HG03520 (cell line): Measurements from ENCODE around the gene MYO5B.

Source experiments
- ATAC-seq: cut with Tn5 transposase; IDR thresholded peaks from one replicate; pipeline ENCODE4 v1.9.1; 2021; ENCODE audit warnings: mild to moderate bottlenecking, moderate library complexity; ENCODE audit not compliant: unreplicated experiment

Gene MYO5B

DNA sequence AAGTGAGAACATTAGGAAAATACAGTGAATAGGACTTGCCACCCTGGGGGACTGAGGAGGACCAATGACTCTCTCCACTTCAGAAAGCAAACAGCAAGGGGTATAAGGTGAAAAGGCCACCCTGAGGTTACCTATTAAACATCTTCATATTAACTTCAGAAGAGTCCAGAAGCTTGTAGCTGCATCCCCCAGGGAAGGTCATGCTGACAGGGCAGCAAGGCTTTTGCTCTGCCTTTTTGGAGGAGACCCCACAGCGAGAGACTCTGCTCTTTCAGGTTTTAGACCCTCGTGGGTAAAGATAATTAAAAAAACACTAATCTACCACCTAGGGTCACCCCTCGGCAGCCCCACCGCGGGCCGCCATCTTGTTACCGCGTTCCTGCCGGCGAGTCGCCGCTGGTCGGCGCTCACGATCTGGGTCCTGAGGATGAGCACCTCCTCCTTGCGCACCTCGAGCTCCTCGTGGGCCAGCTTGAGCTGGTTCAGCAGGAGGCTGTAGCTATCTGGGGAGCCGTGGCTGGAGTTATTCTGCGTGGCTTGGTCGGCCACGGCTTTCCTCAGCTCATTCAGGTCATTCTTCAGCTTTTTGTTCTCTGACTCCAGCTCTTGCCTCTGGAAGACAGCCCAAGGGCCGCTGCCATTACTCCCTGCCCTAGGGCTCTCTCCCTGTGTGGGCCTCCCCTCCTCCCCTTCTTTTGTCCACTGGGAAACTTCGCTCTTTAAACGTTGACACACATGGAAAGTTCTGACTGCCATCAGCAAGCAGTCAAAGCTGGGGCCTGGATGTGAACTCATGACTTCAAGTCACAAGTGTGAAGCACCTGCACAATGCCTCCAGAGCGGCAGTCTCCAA, 331.0 kb downstream of the MYO5B start:
- ATAC-seq = no peak

DNA sequence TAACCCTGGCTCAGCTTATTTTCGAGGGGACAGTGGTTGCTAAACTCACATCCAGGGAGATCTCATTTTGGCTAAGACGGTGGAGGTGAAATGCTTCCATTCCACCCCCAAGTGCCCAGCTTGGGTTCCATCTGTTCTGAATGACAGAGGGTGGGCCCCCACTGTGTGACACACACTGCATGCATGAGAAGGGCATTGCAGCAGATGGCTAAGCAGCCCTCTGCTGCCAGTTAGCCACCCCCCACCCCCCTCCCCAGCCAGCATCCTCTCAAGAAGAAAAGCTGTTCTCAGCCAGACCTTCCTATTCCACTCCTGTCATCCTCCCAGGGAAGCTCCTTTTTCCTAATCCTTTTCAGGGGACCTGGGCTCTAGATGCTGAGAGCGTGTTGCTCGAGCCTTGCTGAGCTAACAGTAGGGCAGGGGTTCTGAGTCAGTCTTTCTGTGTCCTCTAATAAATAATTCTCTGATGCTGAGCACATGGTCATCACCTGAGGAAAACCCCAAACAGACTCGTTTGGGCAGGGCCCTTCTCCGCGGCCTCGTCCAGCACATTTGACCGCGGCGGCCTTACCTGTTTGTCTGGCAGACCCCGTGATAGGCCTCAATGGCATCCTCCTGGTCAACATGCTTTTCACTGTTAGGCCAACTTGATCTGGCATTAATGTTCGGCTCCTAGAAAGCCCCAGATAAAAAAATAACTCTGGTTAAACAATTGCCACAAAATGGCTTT, 332.1 kb downstream of the MYO5B start:
- ATAC-seq = no peak

- no peak for ATAC-seq
These were observed 333.3 kb downstream of the MYO5B start for GRCh38 chr18:49861659-49862058.

- no peak for ATAC-seq
These were observed 335.2 kb downstream of the MYO5B start for GRCh38 chr18:49859725-49860124.

DNA sequence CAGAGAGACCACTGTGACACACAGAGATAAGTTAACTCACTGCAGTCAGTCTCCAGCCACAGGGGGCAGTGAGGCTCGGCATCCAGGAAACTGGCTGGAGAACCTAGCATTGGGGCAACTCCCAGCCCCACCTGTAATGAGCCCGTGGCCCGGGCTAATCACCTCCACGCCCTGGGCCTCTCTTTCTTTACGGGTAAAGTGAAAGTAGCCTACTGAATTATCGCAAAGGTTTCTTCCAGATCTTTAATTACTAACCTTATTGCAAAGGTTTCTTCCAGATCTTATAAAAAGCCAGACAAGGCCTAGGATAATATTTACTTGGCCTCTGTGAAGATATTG, 336.0 kb downstream of the MYO5B start:
- no peak for ATAC-seq

DNA sequence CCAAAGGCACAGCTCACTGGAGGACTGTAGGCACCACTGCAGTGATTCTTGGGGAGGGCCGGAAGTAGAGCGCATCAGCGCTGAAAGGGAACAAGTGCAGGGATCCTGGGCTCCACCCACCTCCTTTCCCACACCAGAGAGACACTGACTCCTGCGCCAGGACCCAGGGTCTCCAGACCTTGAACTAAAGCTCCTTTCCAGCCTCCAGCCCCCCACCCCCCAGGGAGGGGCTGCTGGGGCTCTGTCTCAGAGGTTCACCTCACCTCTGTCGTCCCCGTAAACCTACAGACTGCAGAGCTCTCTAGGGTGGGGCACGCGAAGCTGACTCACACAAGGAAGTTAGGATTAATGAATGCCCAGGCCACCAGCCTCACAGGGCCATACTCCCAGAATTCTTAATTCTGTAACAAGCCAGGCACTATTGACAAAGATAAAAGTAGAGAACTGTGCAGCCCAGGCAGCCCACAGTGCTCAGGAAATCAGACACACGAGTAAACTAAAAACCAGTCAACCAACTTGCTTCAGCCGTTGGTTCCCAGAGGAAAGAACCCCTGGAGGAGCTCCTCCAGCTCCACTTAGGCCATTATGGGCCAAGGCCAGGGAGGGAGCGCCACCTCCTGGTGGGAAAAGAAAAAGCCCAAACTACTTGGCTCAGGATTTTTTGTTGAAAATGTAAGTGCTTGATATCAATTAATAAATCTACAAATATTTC, 336.5 kb downstream of the MYO5B start:
- no peak for ATAC-seq

GRCh38 chr18:49857708-49858107, 337.2 kb downstream of the MYO5B start:
- ATAC-seq = no peak

DNA sequence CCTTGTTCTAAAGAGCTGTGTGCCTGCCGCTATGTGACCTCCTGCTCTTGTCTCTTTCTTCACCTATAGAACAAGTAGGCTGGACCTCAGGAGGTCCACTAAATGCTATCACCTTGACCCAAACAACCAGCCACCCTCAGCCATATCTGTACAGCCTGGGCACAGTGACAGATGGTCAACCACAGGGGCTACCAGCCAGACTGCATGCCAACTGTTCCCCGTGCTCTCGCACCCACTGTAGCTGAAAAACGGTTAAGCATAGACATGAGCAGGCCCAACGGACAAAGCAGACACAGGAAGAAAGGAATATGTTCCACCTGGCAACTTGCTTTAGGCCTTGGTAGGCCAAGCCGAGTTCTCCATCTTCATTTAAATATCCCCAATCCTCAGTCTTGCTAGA, 338.5 kb downstream of the MYO5B start:
- ATAC-seq = no peak

- ATAC-seq = no peak
These were observed 339.1 kb downstream of the MYO5B start for GRCh38 chr18:49855711-49856415.

- ATAC-seq = no peak
These were observed 340.3 kb downstream of the MYO5B start for GRCh38 chr18:49854681-49855080.

DNA sequence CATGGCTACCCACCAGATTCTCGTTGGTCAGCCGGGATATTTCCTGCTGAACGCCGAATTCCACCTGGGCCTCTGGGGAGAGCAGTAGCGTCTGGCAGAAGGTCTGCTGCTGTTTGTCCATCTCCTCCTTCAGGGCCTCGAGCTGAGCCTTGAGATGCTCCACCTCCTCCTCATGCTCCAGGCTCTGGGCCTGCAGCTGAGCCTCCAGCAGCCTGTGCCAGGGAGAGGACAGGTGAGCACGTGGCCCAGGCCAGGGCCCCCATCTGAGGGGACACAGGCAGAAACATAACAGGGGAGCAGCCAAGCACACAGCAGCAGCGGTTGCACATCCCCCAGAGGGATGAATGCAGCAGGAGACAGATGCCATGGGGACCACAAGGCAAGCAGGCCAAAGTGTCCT, 341.5 kb downstream of the MYO5B start:
- no peak for ATAC-seq

- ATAC-seq = no peak
These were observed 341.9 kb downstream of the MYO5B start for GRCh38 chr18:49853011-49853410.

- no peak for ATAC-seq
These were observed 343.3 kb downstream of the MYO5B start for GRCh38 chr18:49851624-49852023.

- ATAC-seq = no peak
These were observed 344.3 kb downstream of the MYO5B start for GRCh38 chr18:49850636-49851035.

- ATAC-seq = no peak
These were observed 345.4 kb downstream of the MYO5B start for GRCh38 chr18:49849331-49850217.

DNA sequence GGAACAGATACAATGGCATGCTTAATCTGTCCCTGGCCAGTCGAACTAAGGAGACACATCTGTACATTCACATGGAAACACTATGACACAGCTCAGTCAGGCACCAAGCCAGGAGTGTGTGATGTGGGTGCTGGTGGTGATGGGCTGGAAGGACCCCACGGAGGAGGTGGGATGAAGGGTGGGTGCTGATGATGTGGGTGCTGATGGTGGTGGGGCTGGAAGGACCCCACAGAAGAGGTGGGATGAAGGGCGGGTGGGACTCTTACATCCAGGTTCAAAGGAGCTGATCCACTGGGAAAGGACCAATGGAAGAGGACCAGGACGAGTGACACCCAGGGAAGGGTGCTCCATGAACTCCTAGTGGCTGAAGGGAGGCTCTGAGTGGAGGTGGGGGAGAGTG, 346.8 kb downstream of the MYO5B start:
- ATAC-seq = no peak

GRCh38 chr18:49847524-49847923, 347.4 kb downstream of the MYO5B start:
- no peak for ATAC-seq

GRCh38 chr18:49846718-49847470, 348.1 kb downstream of the MYO5B start:
- no peak for ATAC-seq

DNA sequence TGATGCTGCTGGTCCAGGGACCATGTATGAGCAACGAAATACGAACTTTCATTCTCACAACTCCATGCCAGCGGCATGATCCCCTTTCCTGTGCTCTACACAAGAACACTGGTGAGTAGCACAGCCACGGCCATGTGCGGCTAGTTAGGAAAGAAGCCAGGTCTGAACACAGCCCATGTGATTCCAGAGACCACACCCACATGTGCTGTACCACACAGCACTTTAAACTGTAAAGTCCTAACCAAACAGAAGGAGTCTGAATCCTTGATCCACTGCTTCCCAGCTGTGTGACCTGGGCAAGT, 348.6 kb downstream of the MYO5B start:
- no peak for ATAC-seq
